Heart left ventricle (tissue), 16 donors: ENCODE results near the gene BBS5. TPM values are rescaled to one million over a fixed set of nuclear protein-coding genes. Genes with fewer than 3 reads are reported as not detected.
A peak's percentile ranks its signal among the peaks of the same experiment; 100 is the strongest.
"Not testable (repeated sequence)": the region's sequence is repeated elsewhere in the genome, so short reads cannot be mapped to it uniquely, and the experiment has no call there.

ENCODE experiments used
- ATAC-seq, 4 donors: fragments of 200-7000 bp; cut with Tn5 transposase; one replicate each; pipeline ENCODE4 v1.9.1; 2020 to 2022; ENCODE audit warnings: moderate library complexity in 4 of 4, mild to moderate bottlenecking in 3 of 4, moderate number of reproducible peaks in 1 of 4
- DNase-seq, 5 donors: peaks; one replicate each; pipeline ENCODE4 v3.0.0-alpha.2; 2020
- H3K27ac ChIP-seq, 12 donors: fragments of 200-600 bp; sonication (generic) in 4 of 12; one replicate each; pipeline versions ENCODE4 v1.5.0 to v1.8.0; 2016 to 2022; ENCODE audit warnings: mild to moderate bottlenecking in 2 of 12
- H3K27me3 ChIP-seq, 9 donors: fragments of 200-600 bp; sonication (generic) in 2 of 9; one replicate each; pipeline versions ENCODE4 v1.5.1 to v1.8.0; 2016 to 2022; ENCODE audit warnings: mild to moderate bottlenecking in 3 of 9
- H3K36me3 ChIP-seq, 9 donors: fragments of 200-600 bp; sonication (generic) in 2 of 9; one replicate each; pipeline versions ENCODE4 v1.5.0 to v1.8.0; 2018 to 2022; ENCODE audit warnings: mild to moderate bottlenecking in 2 of 9
- H3K4me1 ChIP-seq, 12 donors: fragments of 200-600 bp; sonication (generic) in 4 of 12; one replicate each; pipeline versions ENCODE4 v1.5.0 to v1.8.0; 2016 to 2022; ENCODE audit warnings: mild to moderate bottlenecking in 3 of 12
- H3K4me3 ChIP-seq, 12 donors: fragments of 200-600 bp; sonication (generic) in 4 of 12; one replicate each; pipeline versions ENCODE4 v1.5.0 to v1.8.0; 2017 to 2022; ENCODE audit warnings: mild to moderate bottlenecking in 9 of 12, moderate library complexity in 4 of 12
- H3K9me3 ChIP-seq, 12 donors: fragments of 200-600 bp; sonication (generic) in 4 of 12; one replicate each; pipeline versions ENCODE4 v1.5.0 to v1.8.0; 2016 to 2022; ENCODE audit warnings: mild to moderate bottlenecking in 1 of 12
- POLR2A ChIP-seq, 2 donors: fragments of 450-650 bp; IDR thresholded peaks; one replicate each; pipeline ENCODE4 v1.6.1; 2017; ENCODE audit warnings: antibody characterized with exemption in 2 of 2, mild to moderate bottlenecking in 2 of 2, moderate library complexity in 2 of 2
- WGBS, 4 donors: extraction: QIAGEN DNeasy Blood & Tissue Kit in 2 of 4; methylation state at CpG; one replicate each; pipeline versions ENCODE4 v1.1.5 to v1.1.7; 2013 to 2018; 5-methylcytosine and 5-hydroxymethylcytosine counted together
- intact Hi-C, 10 donors: fragments of 100-400 bp; cut with DNase I; formaldehyde crosslinking; loops; one replicate each; pipeline versions ENCODE4 v1.11.1 to v1.14.2; 2022
- long read RNA-seq, 3 donors: library from polyadenylated mRNA; unstranded; transcript quantifications; one replicate each; pipeline ENCODE4 v2.0.0, GENCODE V29; 2020 to 2021
- polyA plus RNA-seq, 2 donors: library from polyadenylated mRNA; stranded (reverse); fragments of 200-250 nt; gene quantifications; one replicate each; pipeline ENCODE4 v1.2.3, GENCODE V29; 2013
- total RNA-seq, 9 donors: library from RNA; depleted of rRNA in 2 of 9; stranded (reverse); fragments of >200 nt in 2 of 9; fragmentation: NEBNext Ultra II Directional in 3 of 9; extraction: Animal tissue kit (Norgen Biotek cat#: 25700) in 3 of 9; gene quantifications; one replicate each; pipeline versions ENCODE4 v1.1.0 to v1.2.4, GENCODE V29; 2016 to 2023
- TF ChIP-seq, protein P1 (sequence below), 12 donors: fragments of 200-600 bp; sonication (generic) in 4 of 12; IDR thresholded peaks; one replicate each; pipeline versions ENCODE4 v1.5.0 to v1.8.0; 2018 to 2022; ENCODE audit warnings: antibody characterized with exemption in 12 of 12, mild to moderate bottlenecking in 5 of 12
- donor health status: ischemic (EF 13 %, LVEDD 7.1; RV severe dilation, severe dysfunction).
- donor health status: healthy with polysubstance abuse.
- donor health status: DM: no; HTN: yes; CAD: no.
- donor health status: DM: no; HTN: no; CAD: no.
- donor health status: ischemic (EF 25% LVEDD 6.9; RV normal size, moderate dysfunction).
- donor health status: ischemic (EF 25% LVEDD 5.7; RV mildly dilated, moderate dysfunction).
- donor health status: healthy.
- donor health status: DM: yes; HTN: yes; CAD: no.
- donor health status: ischemic (EF 35%, LVEDD 5.7; RV mildly dilated, moderate dysfunction).
- donor health status: nonischemic (EF 11% LVEDD 7.7; RV severe dilation, severe dysfunction).
- donor health status: DM: yes; HTN: yes; CAD: no.
- donor health status: PGD.
- donor health status: ischemic (EF 29% LVEDD 5.4; RV normal size, mild dysfunction).
- donor health status: nonischemic (EF 23%, LVEDD 6.1; RV moderate dilation, normal function).

Gene BBS5
- total RNA-seq (1 to 10 TPM; 6.5 to 9.5 (median 7.9) TPM), polyA plus RNA-seq (1 to 10 TPM; 4.4 to 9.0 TPM)
- long read RNA-seq, donor 1, partial matches to known transcripts = 1 of 1 reads
- long read RNA-seq, donor 1, other reads (novel, unspliced or antisense) = 0 of 1 reads
- long read RNA-seq, donor 2 = 0 reads
- long read RNA-seq, donor 3 = 0 reads

DNA sequence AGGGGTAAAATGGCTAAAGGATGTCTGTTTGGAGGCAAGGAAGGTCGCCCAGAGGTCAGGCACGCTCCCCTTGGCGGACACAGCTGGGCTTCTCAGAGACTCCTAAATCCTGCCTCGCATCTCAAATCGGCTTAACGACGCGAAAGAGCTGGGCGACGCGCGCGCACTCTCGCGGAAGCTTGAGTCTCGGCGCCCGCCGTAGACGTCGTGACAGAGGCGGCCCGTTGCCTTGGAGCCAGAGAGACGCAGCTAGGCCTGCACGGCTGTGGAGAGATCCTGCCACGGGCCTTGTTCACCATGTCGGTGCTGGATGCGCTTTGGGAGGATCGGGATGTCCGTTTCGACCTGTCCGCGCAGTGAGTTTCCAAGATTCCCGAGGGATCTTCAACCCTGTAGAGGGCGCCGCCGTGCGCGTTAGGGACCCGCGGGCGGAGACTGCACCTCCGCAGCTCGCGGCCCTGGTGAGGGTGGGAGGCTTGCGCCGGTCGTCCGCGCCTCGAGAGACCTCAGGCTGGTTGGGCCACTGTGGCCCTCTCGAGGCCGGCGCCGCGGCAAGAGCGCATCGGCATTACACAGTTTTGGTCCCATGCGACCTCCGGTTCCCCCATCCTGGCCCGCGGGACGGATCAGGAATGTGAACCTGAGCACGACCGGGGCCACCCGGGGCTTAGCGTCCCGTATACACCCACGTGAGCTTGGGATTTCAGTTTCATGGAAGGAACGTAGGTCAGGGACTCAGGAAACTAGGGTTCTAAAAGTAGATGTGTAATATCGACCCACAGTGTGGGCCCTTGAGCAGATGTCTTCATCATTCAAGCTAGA, at the start of gene BBS5:
Gene BBS5, plus strand, starts transcription at position 238 of the 822 bp plus-strand sequence. Its CDS starts 60 bp downstream, at position 298.
- Histone ChIP-seq H3K9me3 (no peaks in the 10 kb centered on the region), H3K4me3 (peak within 1 kb of the TSS; percentile 48 to 94 (median 75)), H3K27me3 (no peaks in the 10 kb centered on the region), H3K4me1 (peaks cover 0 to 21% (median 6%) of the 10 kb centered on the region in 12 donors), H3K36me3 (peaks cover 0 to 26% (median 17%) of the 10 kb centered on the region in 9 donors), H3K27ac (peak within 1 kb of the TSS; percentile 7 to 85 (median 59))
- intact Hi-C loops = no loop called here
- DNase-seq (peak; percentile 84 to 92 (median 89)), ATAC-seq (peak; percentile 87 to 99 (median 97))
- 0% methylated on average over 20 to 71 of the region's 71 CpGs for WGBS, 4 donors
- TF ChIP-seq POLR2A (IDR thresholded peaks at IDR 0.05) = no peak
- TF ChIP-seq, protein P1, sequence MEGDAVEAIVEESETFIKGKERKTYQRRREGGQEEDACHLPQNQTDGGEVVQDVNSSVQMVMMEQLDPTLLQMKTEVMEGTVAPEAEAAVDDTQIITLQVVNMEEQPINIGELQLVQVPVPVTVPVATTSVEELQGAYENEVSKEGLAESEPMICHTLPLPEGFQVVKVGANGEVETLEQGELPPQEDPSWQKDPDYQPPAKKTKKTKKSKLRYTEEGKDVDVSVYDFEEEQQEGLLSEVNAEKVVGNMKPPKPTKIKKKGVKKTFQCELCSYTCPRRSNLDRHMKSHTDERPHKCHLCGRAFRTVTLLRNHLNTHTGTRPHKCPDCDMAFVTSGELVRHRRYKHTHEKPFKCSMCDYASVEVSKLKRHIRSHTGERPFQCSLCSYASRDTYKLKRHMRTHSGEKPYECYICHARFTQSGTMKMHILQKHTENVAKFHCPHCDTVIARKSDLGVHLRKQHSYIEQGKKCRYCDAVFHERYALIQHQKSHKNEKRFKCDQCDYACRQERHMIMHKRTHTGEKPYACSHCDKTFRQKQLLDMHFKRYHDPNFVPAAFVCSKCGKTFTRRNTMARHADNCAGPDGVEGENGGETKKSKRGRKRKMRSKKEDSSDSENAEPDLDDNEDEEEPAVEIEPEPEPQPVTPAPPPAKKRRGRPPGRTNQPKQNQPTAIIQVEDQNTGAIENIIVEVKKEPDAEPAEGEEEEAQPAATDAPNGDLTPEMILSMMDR (IDR thresholded peaks at IDR 0.05) = peak in 10 of 12 donors; percentile 28 to 67 (median 46)

DNA sequence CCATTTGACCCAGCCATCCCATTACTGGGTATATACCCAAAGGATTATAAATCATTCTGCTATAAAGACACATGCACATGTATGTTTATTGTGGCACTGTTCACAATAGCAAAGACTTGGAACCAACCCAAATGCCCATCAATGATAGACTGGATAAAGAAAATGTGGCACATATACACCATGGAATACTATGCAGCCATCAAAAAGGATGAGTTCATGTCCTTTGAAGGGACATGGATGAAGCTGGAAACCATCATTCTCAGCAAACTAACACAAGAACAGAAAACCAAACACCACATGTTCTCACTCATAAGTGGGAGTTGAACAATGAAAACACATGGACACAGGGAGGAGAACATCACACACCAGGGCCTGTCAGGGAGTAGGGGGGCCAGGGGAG, 47.5 kb upstream of the BBS5 start:
- H3K4me1 ChIP-seq, H3K9me3 ChIP-seq, H3K27ac ChIP-seq, H3K4me3 ChIP-seq, H3K36me3 ChIP-seq, DNase-seq, ATAC-seq, intact Hi-C loops, H3K27me3 ChIP-seq: not testable (repeated sequence)

DNA sequence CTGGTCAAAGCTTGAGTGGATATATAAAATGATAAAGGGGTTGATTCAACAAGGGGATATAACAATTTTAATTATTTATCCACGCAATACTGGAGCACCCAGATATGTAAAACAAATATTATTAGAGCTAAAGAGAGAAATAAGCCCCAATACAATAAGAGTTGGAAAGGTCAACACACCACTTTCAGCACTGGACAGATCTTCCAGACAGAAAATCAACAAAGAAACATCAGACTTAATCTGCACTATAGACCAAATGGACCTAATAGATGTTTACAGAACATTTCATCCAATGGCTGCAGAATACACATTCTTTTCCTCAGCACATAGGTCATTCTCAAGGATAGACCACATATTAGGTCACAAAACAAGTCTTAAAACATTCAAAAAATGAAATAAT, 45.1 kb upstream of the BBS5 start:
- WGBS, 4 donors = 63 to 71% (median 68%) methylated on average over 1 of the region's 1 CpG
- intact Hi-C loops, H3K9me3 ChIP-seq, H3K27me3 ChIP-seq, H3K36me3 ChIP-seq, H3K4me3 ChIP-seq, H3K27ac ChIP-seq, ATAC-seq, H3K4me1 ChIP-seq, DNase-seq: not testable (repeated sequence)

DNA sequence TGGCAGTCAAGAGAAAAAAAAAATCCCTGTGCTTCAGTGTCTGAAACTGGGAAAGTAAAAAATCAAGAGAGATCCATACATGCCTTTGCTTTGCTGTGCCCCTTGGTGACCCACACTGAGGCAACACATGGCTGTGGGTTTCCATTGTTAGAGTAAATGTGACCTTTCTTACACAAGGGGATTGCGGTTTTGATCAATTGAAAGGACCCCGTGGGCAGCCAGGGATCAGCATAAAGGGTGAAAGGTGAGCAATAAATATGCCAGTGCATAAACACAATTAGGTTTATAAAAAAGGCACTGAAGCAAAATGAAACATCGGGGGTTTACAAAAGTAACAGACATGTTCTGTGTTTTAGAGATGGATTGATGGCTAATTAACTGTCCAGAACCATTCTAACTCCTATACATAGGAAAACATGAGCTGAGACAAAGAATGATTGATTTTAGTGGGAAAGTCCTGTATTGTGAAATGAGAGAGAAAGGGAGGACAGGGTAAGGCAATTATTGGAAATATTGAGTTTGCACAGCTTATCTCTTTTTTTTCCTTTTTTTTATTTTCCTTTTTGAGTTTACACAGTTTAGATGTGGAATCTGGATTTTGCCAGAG, 40.7 kb upstream of the BBS5 start:
- TF ChIP-seq POLR2A (IDR thresholded peaks at IDR 0.05) = no peak
- TF ChIP-seq, protein P1 (IDR thresholded peaks at IDR 0.05) = no peak
- Histone ChIP-seq H3K4me3 (no peak overlapping the region), H3K27me3 (peaks cover 0 to 8% (median 4%) of the 10 kb centered on the region in 9 donors), H3K9me3 (no peaks in the 10 kb centered on the region), H3K4me1 (no peaks in the 10 kb centered on the region), H3K27ac (no peak overlapping the region), H3K36me3 (no peaks in the 10 kb centered on the region)
- ATAC-seq = no peak
- intact Hi-C loops = no loop called here
- DNase-seq = no peak
- 78 to 84% (median 80%) methylated on average over 3 of the region's 3 CpGs for WGBS, 4 donors

DNA sequence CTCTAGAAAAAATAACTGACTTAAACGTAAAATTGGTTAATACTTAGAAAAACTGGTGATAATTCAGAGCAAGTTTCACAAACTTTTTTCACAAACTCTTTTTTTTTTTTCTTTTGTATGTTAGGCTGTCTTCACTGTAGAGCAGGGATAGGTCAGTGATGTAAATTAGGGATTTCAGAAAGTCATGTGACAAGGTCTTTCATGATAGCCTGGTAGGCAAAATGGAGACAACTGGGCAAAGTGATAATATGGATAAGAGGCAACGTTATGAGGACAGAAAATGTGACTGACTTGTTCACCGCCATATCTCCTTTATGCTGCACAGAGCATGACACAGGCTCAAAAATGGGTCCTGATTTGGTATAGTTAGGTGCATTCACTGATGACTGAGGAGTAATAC, 39.4 kb upstream of the BBS5 start:
- Histone ChIP-seq H3K27me3 (peaks cover 0 to 8% (median 4%) of the 10 kb centered on the region in 9 donors), H3K4me3 (no peak overlapping the region), H3K27ac (no peak overlapping the region), H3K9me3 (no peaks in the 10 kb centered on the region), H3K4me1 (no peaks in the 10 kb centered on the region), H3K36me3 (no peaks in the 10 kb centered on the region)
- no peak for ATAC-seq
- DNase-seq = no peak
- no peak for TF ChIP-seq POLR2A (IDR thresholded peaks at IDR 0.05)
- TF ChIP-seq, protein P1 (IDR thresholded peaks at IDR 0.05) = no peak
- intact Hi-C loops = no loop called here
- 71 to 83% (median 79%) methylated on average over 3 of the region's 3 CpGs for WGBS, 4 donors
